Cerebellar nuclear complex (tissue), 1 donor: Measurements from ENCODE around the gene VASH1.
A peak's percentile ranks its signal among the peaks of the same experiment; 100 is the strongest.

ENCODE experiments used
- DNase-seq, 2 experiments: peaks; one replicate each; lab custom pipeline; 2025; lab: John Stamatoyannopoulos, UW

Gene VASH1

DNA sequence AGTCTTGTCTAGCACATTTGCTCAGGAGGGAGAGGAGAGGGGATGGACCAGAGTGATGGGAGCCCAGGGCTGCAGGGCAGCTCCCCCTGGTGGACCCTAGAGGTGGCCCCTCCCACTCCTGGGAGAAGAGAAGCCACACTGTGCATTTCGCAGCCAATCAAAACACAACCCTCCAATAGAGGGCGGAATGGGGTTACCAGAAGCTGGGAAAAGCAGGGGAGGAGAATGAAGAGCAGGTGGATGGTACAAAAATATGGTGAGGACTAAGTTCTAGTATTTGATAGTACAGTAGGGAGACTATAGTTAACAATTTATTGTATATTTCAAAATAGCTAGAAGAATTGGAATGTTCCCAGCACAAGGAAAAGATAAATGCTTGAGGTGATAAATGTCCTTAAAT is 23.6 kb downstream of the VASH1 start:
- DNase-seq, result no peak

DNA sequence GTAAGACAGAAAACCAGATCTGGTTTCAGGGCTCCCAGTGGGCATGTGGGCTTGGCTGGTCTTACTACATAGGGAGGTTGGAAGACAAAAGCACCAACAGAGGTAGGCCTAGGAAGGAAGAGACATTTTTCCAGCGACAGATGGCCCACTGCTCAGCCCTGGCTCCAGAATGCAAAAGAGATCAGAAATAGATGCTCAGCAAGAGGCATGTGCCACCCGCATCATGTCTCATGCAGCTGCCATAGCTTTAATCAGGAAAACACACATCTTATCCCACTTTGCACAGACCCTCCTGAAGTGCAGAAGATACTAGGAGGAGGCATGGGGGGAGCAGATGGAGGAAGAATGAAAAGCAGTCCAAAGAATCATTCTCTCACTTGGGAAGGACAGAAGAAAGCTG is 25.3 kb downstream of the VASH1 start:
- peak; percentile 40 to 81 for DNase-seq

DNA sequence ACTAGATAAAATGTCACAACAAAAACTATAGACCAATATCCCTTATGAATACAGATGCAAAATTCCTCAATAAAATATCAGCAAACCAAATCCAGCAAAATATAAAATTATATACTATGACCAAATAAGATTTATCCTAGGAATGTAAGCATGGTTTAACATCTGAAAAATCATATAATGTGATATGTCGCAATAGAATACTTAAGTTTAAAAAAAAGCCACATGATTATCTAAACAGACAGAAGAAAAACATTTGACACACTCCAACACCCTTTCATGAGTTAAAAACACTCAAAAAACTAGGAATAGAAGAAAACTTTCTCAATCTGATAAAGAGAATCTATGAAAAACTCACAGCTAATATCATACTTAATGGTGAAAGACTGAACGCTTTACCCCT is 31.2 kb downstream of the VASH1 start:
- no peak for DNase-seq

DNA sequence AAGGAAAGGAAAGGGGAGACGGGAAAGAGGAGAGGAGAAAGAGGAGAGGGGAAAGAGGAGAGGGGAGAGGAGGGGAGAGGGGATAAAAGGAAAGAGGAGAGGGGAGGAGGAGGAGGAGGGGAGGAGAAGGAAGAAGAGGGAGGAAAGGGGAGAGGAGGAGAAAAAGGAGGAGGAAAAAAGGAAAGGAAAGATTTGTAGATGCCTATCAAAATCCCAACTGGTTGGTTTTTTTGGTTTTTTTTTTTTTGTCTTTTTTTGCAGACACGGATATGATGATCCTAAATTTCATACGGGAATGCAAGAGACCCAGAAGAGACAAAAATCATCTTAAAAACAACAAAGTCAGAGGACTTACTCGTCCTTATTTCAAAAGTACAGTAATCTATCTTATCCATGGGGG is 32.1 kb downstream of the VASH1 start:
- no peak for DNase-seq

DNA sequence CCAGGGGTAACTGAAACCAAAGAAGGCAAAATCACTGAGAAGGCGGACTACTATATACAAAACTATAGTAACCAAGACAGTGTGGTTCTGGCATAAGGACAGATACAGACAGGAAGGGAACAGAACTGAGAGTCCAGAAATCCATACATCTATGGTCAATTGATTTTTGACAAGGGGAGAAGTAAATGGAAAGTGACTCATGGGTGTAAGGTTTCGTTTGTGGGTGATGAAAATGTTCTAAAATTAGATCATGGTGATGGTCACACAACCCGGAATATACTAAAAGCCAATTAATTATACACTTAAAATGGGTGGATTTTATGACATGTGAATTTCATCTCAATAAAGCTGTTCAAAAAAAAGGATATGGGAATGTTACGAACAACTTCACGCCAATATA is 32.7 kb downstream of the VASH1 start:
- DNase-seq, result no peak

DNA sequence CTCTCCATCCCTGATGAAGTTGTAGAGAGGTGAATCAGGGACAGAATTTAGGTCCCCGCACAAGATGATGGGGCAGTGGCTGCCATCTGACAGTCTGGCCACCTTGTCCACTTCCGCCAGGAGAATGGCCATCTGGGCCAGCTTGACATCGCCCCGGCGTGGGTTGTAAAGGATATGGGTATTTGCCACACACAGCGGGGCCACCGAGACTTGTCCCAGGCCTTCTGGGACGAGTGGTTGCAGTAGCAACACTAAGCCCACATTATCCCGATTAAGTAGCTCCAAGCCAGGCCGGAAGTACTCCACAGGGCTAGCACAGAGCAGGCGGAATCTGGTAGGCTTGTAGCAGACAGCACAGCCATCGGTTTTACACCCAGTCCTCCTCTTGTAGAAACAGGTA is 45.2 kb downstream of the VASH1 start:
- DNase-seq, result no peak

DNA sequence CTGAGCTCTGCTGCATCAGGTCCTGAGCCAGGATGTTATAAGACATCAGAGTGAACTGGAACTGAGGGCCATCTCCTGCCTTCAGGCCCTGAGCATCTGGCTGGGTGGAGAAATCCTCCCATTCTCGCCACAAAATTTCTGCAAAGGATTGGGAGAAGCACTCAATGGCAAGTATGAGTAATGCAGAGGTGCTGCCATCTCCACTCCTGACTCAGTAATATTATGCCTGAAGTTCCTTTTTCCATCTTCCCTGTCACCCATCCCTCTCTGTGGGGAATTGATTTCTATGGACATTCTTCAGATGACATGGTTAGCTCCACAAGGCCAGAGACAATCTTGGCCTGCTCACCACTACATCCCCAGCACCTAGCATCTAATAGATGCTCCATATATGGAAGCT is 46.7 kb downstream of the VASH1 start:
- DNase-seq, result no peak

DNA sequence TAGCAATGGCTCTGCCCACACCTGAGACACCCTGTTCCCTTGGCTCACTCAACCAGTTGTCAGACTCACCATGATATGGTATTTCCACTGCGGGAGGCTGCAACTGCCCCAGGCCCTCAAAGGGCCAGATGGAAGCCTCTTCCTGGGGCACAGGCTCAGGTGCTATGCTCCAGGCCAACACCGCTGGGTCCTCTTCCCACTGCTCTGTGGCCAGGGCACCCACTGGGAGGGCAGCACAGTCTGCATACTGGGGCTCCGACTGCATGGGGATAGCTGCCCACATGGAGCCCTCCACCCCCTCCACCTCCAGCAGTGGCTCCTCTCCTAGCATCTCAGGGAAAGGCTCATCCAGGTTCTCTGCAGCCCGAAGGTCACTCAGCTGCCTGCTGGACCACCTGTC is 47.7 kb downstream of the VASH1 start:
- no peak for DNase-seq

DNA sequence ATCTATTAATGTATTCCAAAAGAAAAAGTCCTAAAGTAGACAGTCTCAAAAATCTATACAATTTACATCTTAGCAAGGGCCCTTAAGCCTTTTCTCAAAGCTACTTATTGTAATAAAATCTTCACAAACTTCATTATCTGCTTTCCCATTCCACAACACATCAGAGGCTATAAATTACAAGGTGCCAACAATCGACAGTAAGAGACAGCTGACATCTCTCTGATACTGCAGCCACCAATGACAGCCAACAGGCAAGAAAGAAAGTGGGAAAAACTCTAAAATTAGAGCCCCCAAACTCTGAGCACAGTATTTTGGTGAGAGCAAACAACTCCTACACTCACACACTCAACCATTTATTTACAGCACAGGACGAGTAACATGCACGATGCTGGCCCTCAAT is 49.3 kb downstream of the VASH1 start:
- no peak for DNase-seq

DNA sequence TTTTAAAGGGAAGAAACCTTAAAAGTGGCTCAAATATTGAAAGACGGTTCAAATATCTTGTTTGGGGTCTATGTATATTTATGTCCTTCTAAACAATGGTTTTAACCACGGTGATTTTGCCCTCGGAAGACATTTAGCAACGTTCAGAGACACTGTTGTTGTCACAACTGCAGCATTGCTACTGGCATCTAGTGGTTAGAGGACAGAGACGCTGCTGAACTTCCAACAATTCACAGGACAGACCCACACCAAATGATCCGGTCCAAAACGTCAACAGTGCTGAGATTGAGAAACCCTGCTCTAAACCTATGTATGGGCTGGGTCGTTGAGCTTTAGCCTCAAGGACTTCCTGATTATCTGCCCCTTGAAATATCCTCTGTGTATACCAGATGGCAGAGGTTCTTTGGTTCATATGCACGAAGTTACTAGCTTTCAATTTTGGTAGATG is 49.7 kb downstream of the VASH1 start:
- DNase-seq, result peak in 1 of 2 experiments; percentile 24

DNA sequence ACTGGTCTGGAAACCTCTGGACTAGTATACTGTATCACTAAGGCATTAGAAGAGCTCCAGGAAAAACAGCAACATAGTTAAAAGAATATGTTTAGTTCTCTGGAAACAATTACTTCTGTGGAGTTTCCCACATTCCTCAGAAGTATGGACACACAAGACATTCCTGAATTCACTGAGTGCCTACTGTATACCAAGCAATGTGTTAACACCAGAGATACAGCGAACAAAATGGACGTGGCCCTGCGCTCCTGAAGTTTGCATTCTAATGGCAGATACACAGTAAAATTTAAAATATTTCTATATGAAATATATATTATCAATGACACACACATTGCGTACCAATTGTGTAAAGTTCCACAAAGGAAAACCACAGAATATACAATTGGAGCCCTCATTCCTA is 50.3 kb downstream of the VASH1 start:
- DNase-seq, result no peak

DNA sequence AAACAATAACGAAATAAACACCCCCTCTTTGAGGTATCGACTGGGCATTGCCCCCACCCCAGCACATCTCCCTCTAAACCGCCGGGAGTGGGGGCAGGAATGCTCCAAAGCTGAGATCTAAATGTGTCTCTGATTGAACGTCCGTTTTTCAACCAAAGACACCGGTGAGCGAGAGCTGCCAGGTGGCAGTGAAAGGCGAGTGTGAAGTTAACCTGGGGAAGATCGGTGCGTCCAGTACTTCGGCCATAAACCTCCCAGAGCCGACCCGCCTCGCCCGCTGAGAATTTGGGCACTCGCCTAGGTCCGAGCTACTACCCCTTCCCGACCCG is 50.8 kb downstream of the VASH1 start:
- DNase-seq, result no peak

DNA sequence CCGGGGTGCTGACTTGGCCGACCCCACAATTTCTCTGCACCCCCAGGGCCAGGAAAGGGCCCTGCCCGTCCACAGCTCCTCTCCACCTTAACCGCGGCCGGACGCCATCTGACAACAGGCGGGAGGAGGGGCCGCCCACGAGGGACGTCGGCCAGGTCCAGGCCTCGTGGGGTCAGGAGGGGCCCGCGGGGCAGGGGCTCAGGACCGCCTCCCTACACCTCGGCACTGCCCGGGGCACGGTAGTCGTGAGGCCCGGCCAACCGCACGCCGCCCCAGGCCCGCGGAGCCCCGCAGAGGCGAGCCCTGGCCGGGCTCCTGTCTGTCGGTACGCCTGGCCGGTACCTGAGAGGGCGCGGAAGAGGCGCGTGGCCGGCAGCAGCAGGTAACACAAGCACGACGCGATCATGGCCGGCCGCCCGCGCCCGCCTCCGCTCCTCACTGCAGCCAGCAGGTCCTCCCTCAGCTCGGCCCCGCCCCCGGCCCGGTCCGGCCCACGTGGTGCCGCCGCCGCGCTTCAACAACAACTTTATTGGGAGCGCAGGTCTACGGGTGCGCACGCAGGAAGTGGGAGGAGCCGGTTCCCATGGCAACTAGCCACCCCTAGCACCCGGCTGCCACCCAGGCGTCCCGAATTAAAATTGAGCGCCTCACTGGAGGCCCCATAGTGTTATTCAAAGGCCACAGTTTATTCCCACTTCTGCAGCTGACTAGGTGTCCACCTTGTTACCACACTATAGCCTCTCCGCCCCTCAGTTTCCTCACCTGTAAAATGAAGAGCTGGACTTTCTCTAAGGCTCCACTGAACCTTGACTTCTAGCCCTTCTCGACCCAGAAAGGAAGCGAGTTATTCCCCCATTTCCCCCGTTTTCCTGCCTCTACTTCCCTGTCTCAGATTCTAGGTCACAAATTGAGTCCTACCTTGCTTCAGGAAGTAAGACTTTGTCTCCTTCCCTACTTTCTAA is 51.4 kb downstream of the VASH1 start, which contains the start of gene ANGEL1:
TSS of gene ANGEL1 (minus strand) at position 461 of the 962 bp plus-strand sequence. CDS start at position 406, 55 bp downstream.
- peak; percentile 60 to 81 for DNase-seq

DNA sequence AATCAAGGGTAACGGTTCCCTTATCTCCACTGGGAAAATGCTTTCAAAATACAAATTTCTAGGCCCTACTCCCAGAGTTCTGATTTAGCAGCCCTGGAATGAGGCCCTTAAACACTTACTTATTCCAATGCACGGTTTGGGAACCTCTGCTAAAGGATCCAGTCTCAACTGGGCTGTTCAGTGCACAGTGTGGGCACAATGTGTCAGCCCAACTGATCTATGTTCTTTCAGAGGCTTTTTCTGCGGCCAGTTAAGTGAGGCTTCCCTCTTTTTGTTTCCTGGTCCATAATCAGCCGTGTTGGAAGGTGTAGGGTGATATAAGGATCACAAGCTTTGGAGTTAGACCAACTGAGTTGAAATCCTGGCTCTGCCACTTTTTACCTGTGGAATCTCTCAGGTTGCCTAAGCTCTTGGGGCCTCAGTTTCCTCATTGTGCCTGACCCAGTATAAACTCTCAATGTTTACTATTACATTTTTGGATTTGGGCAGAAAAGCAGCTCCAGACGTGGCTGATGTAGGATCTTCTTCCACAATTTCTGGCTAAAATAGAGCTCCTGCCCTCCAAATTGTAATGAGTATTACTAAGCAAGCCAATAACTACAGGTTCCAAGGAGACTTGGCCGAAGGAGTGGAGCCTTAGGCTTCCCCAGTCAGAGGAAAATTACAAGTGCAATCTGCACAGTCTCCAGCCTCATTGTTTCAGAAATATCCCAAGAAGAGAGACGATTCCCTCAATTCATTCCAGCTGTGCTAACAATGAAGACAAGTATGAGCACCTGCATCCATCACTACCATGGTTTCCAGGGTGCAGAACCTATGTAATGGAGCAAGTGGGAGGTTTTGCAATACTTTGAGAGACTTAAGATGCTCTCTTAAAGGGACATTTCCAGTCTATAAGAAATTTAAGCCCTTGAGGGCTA is 53.7 kb downstream of the VASH1 start:
- no peak for DNase-seq

DNA sequence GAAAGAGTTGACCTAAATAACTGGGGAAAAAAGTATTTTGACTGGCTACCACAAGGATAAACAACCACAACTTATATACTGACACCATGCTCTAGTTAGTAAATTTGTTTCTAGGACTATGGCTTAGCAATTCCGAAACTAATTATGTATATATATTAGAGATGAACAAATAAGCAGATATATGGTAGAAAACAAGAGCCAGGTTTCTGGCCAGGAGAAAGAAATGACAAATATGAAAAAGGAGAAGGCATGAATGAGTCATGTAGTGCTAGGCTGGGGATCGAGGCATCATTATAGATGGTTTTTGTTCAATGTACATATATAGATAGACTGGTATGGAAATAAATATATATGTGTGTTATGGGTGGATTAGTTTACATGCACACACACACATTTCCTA is 59.4 kb downstream of the VASH1 start:
- no peak for DNase-seq

DNA sequence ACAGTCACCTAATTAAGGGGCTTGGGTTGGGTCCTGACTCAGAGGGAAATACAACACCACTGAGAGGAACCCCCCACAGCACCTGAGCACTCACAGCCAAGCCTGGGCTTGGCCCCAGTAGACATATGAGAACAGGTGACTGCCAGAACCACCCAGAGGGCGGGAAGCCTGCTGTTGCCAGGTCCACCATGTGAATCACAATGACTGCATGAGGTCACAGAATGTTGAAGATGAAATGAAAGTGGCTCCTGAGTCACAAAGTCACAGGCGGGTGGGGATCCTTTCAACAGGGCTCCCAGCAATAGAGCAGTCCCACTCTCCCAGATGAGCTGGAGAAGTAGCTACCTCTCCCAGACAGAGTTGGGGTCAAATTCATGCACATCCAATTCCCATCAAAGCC is 64.9 kb downstream of the VASH1 start, which contains the start of gene LRRC74A:
TSS of gene LRRC74A (plus strand) at position 287 of the 400 bp plus-strand sequence. CDS start 290 bp downstream, outside the sequence.
- DNase-seq, result no peak

DNA sequence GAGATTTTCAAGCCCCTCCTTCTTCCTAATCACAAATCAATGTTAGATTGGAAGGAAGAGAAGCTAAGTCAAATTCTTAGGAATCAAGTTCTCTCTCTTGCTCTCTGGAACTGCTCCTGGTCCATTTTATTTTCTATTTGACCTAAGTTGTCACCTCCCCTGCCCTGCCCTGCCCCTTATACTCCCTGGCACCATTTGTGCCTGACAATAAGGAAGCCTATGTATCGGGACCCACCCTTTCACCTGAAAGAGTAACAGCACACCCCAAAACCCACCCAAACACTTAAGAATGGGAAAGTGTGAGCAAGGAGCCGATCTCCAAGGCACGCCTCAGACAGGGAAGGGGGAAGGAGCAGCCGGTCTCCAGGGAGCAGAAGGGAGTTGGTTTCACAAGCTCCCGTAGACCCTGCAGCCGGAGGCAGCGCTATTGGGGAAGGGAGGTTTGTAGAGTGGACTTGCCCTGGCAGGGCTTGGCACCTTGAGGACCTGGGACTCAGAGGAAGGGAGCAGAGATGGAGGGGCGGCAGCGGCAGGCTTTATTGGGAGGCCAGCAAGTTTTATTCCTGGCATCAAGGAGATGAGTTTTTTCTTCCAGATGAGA is 66.5 kb downstream of the VASH1 start:
- DNase-seq, result no peak

DNA sequence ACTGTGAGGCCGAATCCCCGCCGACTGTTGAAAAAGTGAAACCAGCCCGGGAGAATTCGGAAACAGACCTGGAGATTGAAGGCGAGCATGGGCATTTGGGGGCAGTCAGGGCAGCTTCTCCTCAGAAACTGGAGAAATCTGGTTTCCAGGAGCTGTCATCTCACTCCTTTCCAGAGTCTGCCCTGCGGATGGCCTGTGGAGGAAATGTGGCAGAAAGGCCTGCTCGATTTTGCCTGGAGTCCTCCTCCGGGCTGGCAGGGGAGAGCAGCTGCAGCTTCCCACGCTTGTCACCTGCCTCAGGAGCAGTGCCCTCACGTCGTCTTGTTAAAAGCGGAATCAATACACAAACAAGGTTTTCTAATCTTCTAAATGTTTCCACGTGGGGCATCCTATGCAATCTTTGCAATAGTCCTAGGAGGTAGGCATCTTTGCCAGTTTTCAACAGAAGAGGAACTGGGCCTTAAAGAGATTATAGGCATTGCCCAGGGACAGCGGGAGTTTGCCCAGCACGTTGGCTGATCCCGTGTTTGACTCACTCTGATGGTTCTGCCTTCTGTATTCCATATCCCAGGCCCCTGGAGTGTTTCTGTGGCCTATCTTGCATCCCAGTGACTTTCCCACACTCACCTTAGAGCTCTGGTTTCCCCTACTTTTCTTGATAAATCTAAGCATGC is 67.2 kb downstream of the VASH1 start:
- DNase-seq, result no peak

DNA sequence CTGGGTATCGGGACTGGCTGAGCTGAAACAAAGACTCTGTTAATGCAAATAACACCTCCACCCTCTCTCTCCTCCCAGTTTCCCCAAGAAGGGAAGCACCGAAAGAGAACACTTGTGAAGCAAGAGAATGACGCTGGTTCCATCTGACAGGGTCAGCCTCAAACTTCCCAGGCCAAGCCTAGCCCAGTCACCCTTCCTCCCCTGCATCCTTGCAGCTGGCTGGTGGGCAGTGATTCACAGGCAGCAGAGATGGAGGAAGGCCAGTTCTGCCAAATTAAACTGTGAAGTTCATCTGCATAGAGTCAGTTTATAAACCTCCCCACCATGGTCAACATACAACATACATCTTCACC is 67.7 kb downstream of the VASH1 start:
- DNase-seq, result no peak

DNA sequence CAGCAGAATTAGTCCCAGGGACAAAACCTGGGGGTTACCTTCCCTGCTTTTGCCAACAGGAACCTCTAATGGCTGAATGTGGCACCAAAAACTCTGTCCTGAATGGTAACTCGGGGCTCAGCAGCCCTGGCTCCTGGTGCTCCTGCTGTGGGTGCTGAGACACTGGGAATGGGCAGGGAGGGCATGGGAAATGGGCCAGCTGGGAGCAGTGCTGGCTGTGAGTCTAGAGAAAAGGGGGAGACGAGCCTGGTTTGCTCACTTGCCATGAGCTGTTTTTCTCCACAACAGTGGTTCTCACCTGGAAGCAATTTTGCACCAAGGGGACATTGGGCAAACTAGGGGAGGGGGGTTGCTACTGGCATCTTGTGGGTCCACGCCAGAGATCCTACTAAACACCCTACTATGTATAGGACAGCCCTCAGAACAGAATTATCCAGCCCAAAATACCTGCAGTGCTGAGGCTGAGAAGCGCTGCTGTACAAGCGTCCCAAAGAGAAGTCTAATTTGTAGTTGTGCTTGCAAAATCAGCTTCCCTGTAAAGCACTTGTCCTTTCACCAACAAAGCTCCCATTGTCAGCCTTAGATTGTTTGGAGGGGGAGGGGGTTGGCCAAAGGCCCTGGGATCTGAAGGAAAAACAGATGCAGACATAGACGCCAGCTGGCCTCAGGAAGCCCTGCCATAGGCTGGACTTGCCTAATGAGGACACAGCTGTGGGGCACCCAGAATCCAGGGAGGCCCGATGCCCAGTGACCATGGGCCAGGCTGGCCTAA is 68.6 kb downstream of the VASH1 start:
- no peak for DNase-seq

DNA sequence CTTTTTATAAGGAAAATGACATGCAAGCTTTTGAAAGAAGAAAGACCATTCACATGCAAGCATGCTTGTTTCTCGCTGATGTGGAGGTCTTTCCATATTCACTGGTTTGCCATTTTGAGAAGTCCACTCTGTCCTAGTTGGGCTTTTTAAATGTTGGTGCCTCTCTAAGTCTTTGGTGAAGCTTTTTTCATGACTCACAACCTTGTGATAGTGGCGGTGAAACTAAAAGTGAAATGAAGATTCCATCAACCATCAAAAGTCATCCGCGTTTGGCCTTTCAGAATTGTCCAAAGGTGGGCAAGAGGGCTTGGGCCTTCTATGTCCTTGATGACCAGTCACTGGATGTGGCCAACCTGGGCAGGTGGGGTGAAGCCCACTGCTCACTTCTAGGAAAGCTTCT is 69.3 kb downstream of the VASH1 start:
- DNase-seq, result no peak
